ENCODE data around the gene CDK14.

GRCh38 chr7:90666186-90666585, 70.1 kb downstream of the CDK14 start:
- TF ChIP-seq, protein P1, sequence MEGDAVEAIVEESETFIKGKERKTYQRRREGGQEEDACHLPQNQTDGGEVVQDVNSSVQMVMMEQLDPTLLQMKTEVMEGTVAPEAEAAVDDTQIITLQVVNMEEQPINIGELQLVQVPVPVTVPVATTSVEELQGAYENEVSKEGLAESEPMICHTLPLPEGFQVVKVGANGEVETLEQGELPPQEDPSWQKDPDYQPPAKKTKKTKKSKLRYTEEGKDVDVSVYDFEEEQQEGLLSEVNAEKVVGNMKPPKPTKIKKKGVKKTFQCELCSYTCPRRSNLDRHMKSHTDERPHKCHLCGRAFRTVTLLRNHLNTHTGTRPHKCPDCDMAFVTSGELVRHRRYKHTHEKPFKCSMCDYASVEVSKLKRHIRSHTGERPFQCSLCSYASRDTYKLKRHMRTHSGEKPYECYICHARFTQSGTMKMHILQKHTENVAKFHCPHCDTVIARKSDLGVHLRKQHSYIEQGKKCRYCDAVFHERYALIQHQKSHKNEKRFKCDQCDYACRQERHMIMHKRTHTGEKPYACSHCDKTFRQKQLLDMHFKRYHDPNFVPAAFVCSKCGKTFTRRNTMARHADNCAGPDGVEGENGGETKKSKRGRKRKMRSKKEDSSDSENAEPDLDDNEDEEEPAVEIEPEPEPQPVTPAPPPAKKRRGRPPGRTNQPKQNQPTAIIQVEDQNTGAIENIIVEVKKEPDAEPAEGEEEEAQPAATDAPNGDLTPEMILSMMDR (IDR thresholded peaks at IDR 0.05; ENCODE audit: low read depth, low read length): no peak
- no peak for TF ChIP-seq EZH2phosphoT487 (IDR thresholded peaks at IDR 0.05; ENCODE audit: low read depth)

Data from OCI-LY3 (cell line).